Tibial artery (tissue), 4 donors: ENCODE measurements around the gene TUBG2.

Experiments
- DNase-seq, 2 donors: peaks; one replicate each; pipeline ENCODE4 v3.0.0-alpha.2; 2019
- H3K27ac ChIP-seq, 2 donors: fragments of 200-600 bp; sonication (generic) in 1 of 2; 1 replicate in 1 of 2; 2 replicates in 1 of 2; pipeline ENCODE4 v1.5.1; 2018 to 2019; ENCODE audit warnings: mild to moderate bottlenecking in 1 of 2
- H3K27me3 ChIP-seq, 2 donors: fragments of 200-600 bp; sonication (generic) in 1 of 2; one replicate each; pipeline versions ENCODE4 v1.5.1 to v1.6.0; 2016 to 2019
- H3K36me3 ChIP-seq, 3 donors: fragments of 200-600 bp; sonication (generic) in 2 of 3; one replicate each; pipeline ENCODE4 v1.5.1; 2016 to 2019; ENCODE audit warnings: mild to moderate bottlenecking in 2 of 3
- H3K4me1 ChIP-seq, 4 donors: fragments of 200-600 bp; sonication (generic) in 2 of 4; 1 replicate in 3 of 4; 2 replicates in 1 of 4; pipeline ENCODE4 v1.5.1; 2016 to 2019
- H3K4me3 ChIP-seq, 2 donors: fragments of 200-600 bp; sonication (generic) in 1 of 2; 1 replicate in 1 of 2; 2 replicates in 1 of 2; pipeline ENCODE4 v1.5.1; 2018 to 2019; ENCODE audit warnings: mild to moderate bottlenecking in 2 of 2
- H3K9me3 ChIP-seq, 3 donors: fragments of 200-600 bp; sonication (generic) in 1 of 3; one replicate each; pipeline ENCODE4 v1.5.1; 2016 to 2019
- CTCF ChIP-seq, 2 experiments: fragments of 200-600 bp in 1 of 2; fragments of 450-650 bp in 1 of 2; IDR thresholded peaks; one replicate each; pipeline ENCODE4 v1.5.1; 2017 to 2019; ENCODE audit warnings: antibody characterized with exemption in 2 of 2, mild to moderate bottlenecking in 1 of 2, moderate library complexity in 1 of 2
- intact Hi-C: fragments of 100-400 bp; cut with DNase I; formaldehyde crosslinking; loops from one replicate; pipeline ENCODE4 v1.15.0; 2023; ENCODE audit warnings: low total_unique reads

The TUBG2 gene

GRCh38 chr17:42632949-42633444, 26.1 kb upstream of the TUBG2 start:
- Histone ChIP-seq H3K27ac (no peak overlapping the region), H3K9me3 (no peaks in the 10 kb centered on the region), H3K4me1 (no peaks in the 10 kb centered on the region), H3K27me3 (no peaks in the 10 kb centered on the region), H3K36me3 (no peaks in the 10 kb centered on the region), H3K4me3 (no peak overlapping the region)
- TF ChIP-seq CTCF (IDR thresholded peaks at IDR 0.05), result no peak
- intact Hi-C loops, result no loop called here
- DNase-seq, result no peak

GRCh38 chr17:42639525-42640113, 19.5 kb upstream of the TUBG2 start:
- Histone ChIP-seq H3K9me3 (no peaks in the 10 kb centered on the region), H3K4me3 (no peak overlapping the region), H3K36me3 (no peaks in the 10 kb centered on the region), H3K4me1 (no peaks in the 10 kb centered on the region), H3K27me3 (no peaks in the 10 kb centered on the region), H3K27ac (no peak overlapping the region)
- no peak for DNase-seq
- no peak for TF ChIP-seq CTCF (IDR thresholded peaks at IDR 0.05)
- intact Hi-C loops, result no loop called here

- no peak for DNase-seq
- intact Hi-C loops, result no loop called here
- H3K4me1 ChIP-seq, result no peaks in the 10 kb centered on the region
- no peak overlapping the region for H3K27ac ChIP-seq
- no peaks in the 10 kb centered on the region for H3K9me3 ChIP-seq
- no peak for TF ChIP-seq CTCF (IDR thresholded peaks at IDR 0.05)
- no peaks in the 10 kb centered on the region for H3K27me3 ChIP-seq
- H3K4me3 ChIP-seq, result no peak overlapping the region
- no peaks in the 10 kb centered on the region for H3K36me3 ChIP-seq
Observed at GRCh38 chr17:42640121-42640520, 19.0 kb upstream of the TUBG2 start.

GRCh38 chr17:42642336-42642735, 16.7 kb upstream of the TUBG2 start:
- TF ChIP-seq CTCF (IDR thresholded peaks at IDR 0.05), result no peak
- no peaks in the 10 kb centered on the region for H3K9me3 ChIP-seq
- intact Hi-C loops, result no loop called here
- no peak for DNase-seq
- no peaks in the 10 kb centered on the region for H3K4me1 ChIP-seq
- no peak overlapping the region for H3K4me3 ChIP-seq
- no peaks in the 10 kb centered on the region for H3K27me3 ChIP-seq
- no peaks in the 10 kb centered on the region for H3K36me3 ChIP-seq
- no peak overlapping the region for H3K27ac ChIP-seq

GRCh38 chr17:42647778-42648177, 11.3 kb upstream of the TUBG2 start:
- no peaks in the 10 kb centered on the region for H3K9me3 ChIP-seq
- intact Hi-C loops, result no loop called here
- H3K27me3 ChIP-seq, result no peaks in the 10 kb centered on the region
- no peaks in the 10 kb centered on the region for H3K36me3 ChIP-seq
- H3K4me1 ChIP-seq, result no peaks in the 10 kb centered on the region
- no peak overlapping the region for H3K27ac ChIP-seq
- DNase-seq, result no peak
- no peak for TF ChIP-seq CTCF (IDR thresholded peaks at IDR 0.05)
- no peak overlapping the region for H3K4me3 ChIP-seq

- no peak for DNase-seq
- intact Hi-C loops, result loop anchor here (5.0 kb wide), 1 partner anchor 44 kb away; the partner anchor contains the start of genes RETREG3 and TUBG1
- no peaks in the 10 kb centered on the region for H3K36me3 ChIP-seq
- H3K27me3 ChIP-seq, result no peaks in the 10 kb centered on the region
- peaks cover 0 to 14% (median 6%) of the 10 kb centered on the region in 4 donors for H3K4me1 ChIP-seq
- H3K9me3 ChIP-seq, result no peaks in the 10 kb centered on the region
- TF ChIP-seq CTCF (IDR thresholded peaks at IDR 0.05), result no peak
- H3K4me3 ChIP-seq, result no peak overlapping the region
- H3K27ac ChIP-seq, result no peak overlapping the region
Observed at GRCh38 chr17:42651392-42651791, 7.7 kb upstream of the TUBG2 start.
